HL-60 (cell line): Measurements from ENCODE around the gene TP53I3.

Experiments used
- DNase-seq, 2 experiments: peaks; one replicate each; pipeline ENCODE4 v3.0.0-alpha.2; 2010 to 2020; ENCODE audit warnings: low read depth in 1 of 2, low spot score in 1 of 2
- H3K27ac ChIP-seq: fragments of 250-450 bp; sonication (Bioruptor Pico); replicated peaks from 2 replicates; pipeline ENCODE4 v1.5.1; 2020; ENCODE audit warnings: mild to moderate bottlenecking, moderate library complexity
- H3K27me3 ChIP-seq: fragments of 250-450 bp; sonication (Bioruptor Pico); 2 replicates; pipeline ENCODE4 v1.5.1; 2021; ENCODE audit warnings: mild to moderate bottlenecking, moderate library complexity; ENCODE audit not compliant: insufficient read depth, poor library complexity, severe bottlenecking
- H3K4me3 ChIP-seq: replicated peaks from 2 replicates; pipeline ENCODE4 v1.5.1; 2011; ENCODE audit warnings: mild to moderate bottlenecking, control low read depth, low read length; ENCODE audit not compliant: insufficient read depth
- CTCF ChIP-seq: IDR thresholded peaks from one replicate; pipeline ENCODE4 v1.5.1; 2011; ENCODE audit warnings: low read length, control low read depth, inconsistent platforms; ENCODE audit not compliant: insufficient read depth
- GABPA ChIP-seq: IDR thresholded peaks from 2 replicates; pipeline ENCODE4 v1.6.1; 2012; ENCODE audit warnings: low read depth
- POLR2AphosphoS5 ChIP-seq: IDR thresholded peaks from 2 replicates; pipeline ENCODE4 v1.6.1; 2012; ENCODE audit warnings: low read depth
- REST ChIP-seq: IDR thresholded peaks from 2 replicates; pipeline ENCODE4 v1.6.1; 2012; ENCODE audit warnings: low read depth; ENCODE audit not compliant: insufficient replicate concordance
- SPI1 ChIP-seq: IDR thresholded peaks from 2 replicates; pipeline ENCODE4 v1.6.1; 2012; ENCODE audit warnings: low read depth, mild to moderate bottlenecking, borderline replicate concordance

TP53I3 gene

GRCh38 chr2:24047703-24048033 is 37.0 kb downstream of the TP53I3 start:
- peaks cover 31% of the 10 kb centered on the region for H3K27me3 ChIP-seq
- TF ChIP-seq POLR2AphosphoS5 (no peak), SPI1 (no peak), CTCF (no peak), REST (no peak), GABPA (no peak)
- DNase-seq = no peak
- H3K4me3 ChIP-seq = no peak overlapping the region
- no peak overlapping the region for H3K27ac ChIP-seq

GRCh38 chr2:24046930-24047702 is 37.5 kb downstream of the TP53I3 start, which contains the start of gene WDCP:
WDCP (minus strand) TSS chr2:24047391; CDS start chr2:24039494, 7,897 bp downstream.
- peak; percentile 89 to 99 for DNase-seq
- Histone ChIP-seq H3K27ac (peak within 1 kb of the TSS; percentile 46), H3K27me3 (peaks cover 29% of the 10 kb centered on the region)

More at GRCh38 chr2:24046930-24047702, 37.5 kb downstream of the TP53I3 start, which contains the start of gene WDCP:
- TF ChIP-seq CTCF = no peak
- peak; percentile 20 for TF ChIP-seq REST
- TF ChIP-seq GABPA = peak; percentile 79
- peak; percentile 77 for TF ChIP-seq POLR2AphosphoS5
- TF ChIP-seq SPI1 = no peak
- peak within 1 kb of the TSS; percentile 89 for H3K4me3 ChIP-seq
